GM10248 (cell line): ENCODE measurements around the gene KLK15.

Source experiments
- CTCF ChIA-PET: fragments of 300-600 bp; sonication (Branson Sonifier 250); formaldehyde crosslinking; extraction: SDS; loops from one replicate; lab custom pipeline; 2021; ENCODE audit warnings: antibody characterized with exemption; lab: Yijun Ruan, JAX
- POLR2A ChIA-PET: fragments of 350-650 bp; sonication (Branson Sonifier 250); formaldehyde crosslinking; extraction: SDS; loops from one replicate; lab custom pipeline; 2020; ENCODE audit warnings: antibody characterized with exemption; lab: Yijun Ruan, JAX
- DNase-seq: peaks from one replicate; pipeline ENCODE4 v3.0.0; 2012; ENCODE audit errors: extremely low spot score
- CTCF ChIP-seq: IDR thresholded peaks from 2 replicates; pipeline ENCODE4 v1.5.1; 2012; ENCODE audit warnings: mild to moderate bottlenecking, low read depth; ENCODE audit errors: extremely low read depth, missing control alignments, control extremely low read depth

The KLK15 gene

GRCh38 chr19:50820549-50821247 is 12.7 kb downstream of the KLK15 start:
- TF ChIP-seq CTCF: no peak
- POLR2A ChIA-PET: interaction anchor here (0.5 to 1.1 kb wide), 2 partner anchors 14 to 68 kb away, joined by 3 read pairs; no protein-coding TSS in a partner anchor
- DNase-seq: peak; percentile 77
- CTCF ChIA-PET: interaction anchor here (1.0 to 3.3 kb wide), 3 partner anchors 9 to 102 kb away, joined by 3 to 13 read pairs (median 4); no protein-coding TSS in a partner anchor

GRCh38 chr19:50820086-50820485 is 13.3 kb downstream of the KLK15 start:
- TF ChIP-seq CTCF: no peak
- CTCF ChIA-PET: interaction anchor here (1.0 to 3.3 kb wide), 3 partner anchors 9 to 102 kb away, joined by 3 to 13 read pairs (median 4); no protein-coding TSS in a partner anchor
- POLR2A ChIA-PET: interaction anchor here (0.5 to 1.6 kb wide), 3 partner anchors 13 to 69 kb away, joined by 3 to 9 read pairs (median 3); no protein-coding TSS in a partner anchor
- DNase-seq: no peak

- CTCF ChIA-PET: interaction anchor here (3.3 kb wide), 1 partner anchor 103 kb away, joined by 13 read pairs; no protein-coding TSS in a partner anchor
Observed at GRCh38 chr19:50819636-50820035, 13.7 kb downstream of the KLK15 start.

GRCh38 chr19:50818859-50819472 is 14.4 kb downstream of the KLK15 start:
- no peak for DNase-seq
- CTCF ChIA-PET: interaction anchor here (1.9 to 3.3 kb wide), 2 partner anchors 11 to 104 kb away, joined by 5 to 13 read pairs; no protein-coding TSS in a partner anchor
- POLR2A ChIA-PET: interaction anchor here (1.6 to 2.4 kb wide), 2 partner anchors 15 to 21 kb away, joined by 6 to 9 read pairs; no protein-coding TSS in a partner anchor
- TF ChIP-seq CTCF: no peak

More at GRCh38 chr19:50819636-50820035, 13.7 kb downstream of the KLK15 start:
- POLR2A ChIA-PET: interaction anchor here (0.5 to 1.6 kb wide), 3 partner anchors 13 to 69 kb away, joined by 3 to 9 read pairs (median 3); no protein-coding TSS in a partner anchor
- DNase-seq: no peak
- no peak for TF ChIP-seq CTCF

GRCh38 chr19:50817941-50818858 is 15.2 kb downstream of the KLK15 start:
- CTCF ChIA-PET: interaction anchor here (1.1 to 2.1 kb wide), 3 partner anchors 11 to 104 kb away, joined by 3 to 7 read pairs (median 5); no protein-coding TSS in a partner anchor
- TF ChIP-seq CTCF: no peak
- DNase-seq: peak; percentile 92
- POLR2A ChIA-PET: interaction anchor here (1.5 to 2.4 kb wide), 4 partner anchors 14 to 26 kb away, joined by 3 to 13 read pairs (median 8); no protein-coding TSS in a partner anchor
